ENCODE measurements around the gene NIT2.

The NIT2 gene

DNA sequence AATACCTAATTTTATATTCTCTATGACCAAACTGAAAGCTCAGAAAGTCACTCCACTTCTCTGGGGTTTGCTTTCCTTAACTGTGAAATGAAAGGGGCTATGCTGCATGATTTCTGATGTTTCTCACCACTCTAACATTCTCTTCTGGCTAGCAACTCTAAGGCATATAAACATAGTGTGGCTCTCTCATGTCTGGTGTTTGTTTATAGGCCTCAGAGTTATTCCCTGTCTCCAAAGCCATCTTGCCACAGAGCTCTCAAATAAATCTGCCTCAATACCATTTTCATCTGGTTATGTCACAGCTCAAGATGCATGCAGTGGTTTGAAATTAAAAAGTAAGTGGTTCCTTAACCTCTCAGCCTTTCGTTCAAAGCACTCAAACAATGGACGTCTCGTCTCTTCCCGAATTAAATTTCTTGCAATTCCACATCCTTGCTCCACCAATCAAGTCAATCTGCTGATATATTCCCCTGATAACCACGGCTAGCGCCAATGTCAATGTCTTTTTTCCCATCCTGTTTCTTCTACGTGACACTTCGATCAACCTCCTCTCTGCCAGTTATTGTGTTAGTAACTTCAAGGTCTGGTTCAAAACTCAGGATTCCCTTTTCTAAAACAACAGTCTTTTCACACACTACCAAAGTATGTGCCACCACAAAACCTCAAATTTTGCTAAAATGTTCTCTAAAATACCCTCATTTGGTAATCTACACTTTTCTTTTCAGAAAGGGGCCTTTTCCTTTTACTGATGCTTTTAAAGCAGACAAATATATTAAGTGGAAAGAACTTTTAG, 50.4 kb downstream of the NIT2 start:
- Histone ChIP-seq H2AFZ (ENCODE audit: low read length) (no peak overlapping the region), H3K9me3 (ENCODE audit: low read length) (peaks cover 8% of the 10 kb centered on the region), H3K9me2 (ENCODE audit: low read depth, low read length) (no peaks in the 10 kb centered on the region), H3K4me2 (ENCODE audit: low read length) (no peak overlapping the region), H3K27me3 (ENCODE audit: insufficient read depth, low read length) (no peaks in the 10 kb centered on the region), H4K20me1 (ENCODE audit: insufficient read depth, low read length) (no peaks in the 10 kb centered on the region), H3K36me3 (ENCODE audit: insufficient read depth, low read length) (peaks cover 97% of the 10 kb centered on the region), H3K79me2 (ENCODE audit: insufficient read depth, low read length) (peaks cover 34% of the 10 kb centered on the region), H3F3A (ENCODE audit: insufficient read depth, low read length) (no peaks in the 10 kb centered on the region; the same call in 1 of the 2 replicates), H3K27ac (ENCODE audit: low read depth, low read length, poor library complexity, severe bottlenecking) (no peak overlapping the region), H3K4me1 (ENCODE audit: insufficient read depth, low read length, severe bottlenecking) (no peaks in the 10 kb centered on the region), H3K4me3 (ENCODE audit: low read depth, low read length, poor library complexity, severe bottlenecking) (no peak overlapping the region), H3K9ac (ENCODE audit: low read length) (no peak overlapping the region)
- TF ChIP-seq, protein P1, sequence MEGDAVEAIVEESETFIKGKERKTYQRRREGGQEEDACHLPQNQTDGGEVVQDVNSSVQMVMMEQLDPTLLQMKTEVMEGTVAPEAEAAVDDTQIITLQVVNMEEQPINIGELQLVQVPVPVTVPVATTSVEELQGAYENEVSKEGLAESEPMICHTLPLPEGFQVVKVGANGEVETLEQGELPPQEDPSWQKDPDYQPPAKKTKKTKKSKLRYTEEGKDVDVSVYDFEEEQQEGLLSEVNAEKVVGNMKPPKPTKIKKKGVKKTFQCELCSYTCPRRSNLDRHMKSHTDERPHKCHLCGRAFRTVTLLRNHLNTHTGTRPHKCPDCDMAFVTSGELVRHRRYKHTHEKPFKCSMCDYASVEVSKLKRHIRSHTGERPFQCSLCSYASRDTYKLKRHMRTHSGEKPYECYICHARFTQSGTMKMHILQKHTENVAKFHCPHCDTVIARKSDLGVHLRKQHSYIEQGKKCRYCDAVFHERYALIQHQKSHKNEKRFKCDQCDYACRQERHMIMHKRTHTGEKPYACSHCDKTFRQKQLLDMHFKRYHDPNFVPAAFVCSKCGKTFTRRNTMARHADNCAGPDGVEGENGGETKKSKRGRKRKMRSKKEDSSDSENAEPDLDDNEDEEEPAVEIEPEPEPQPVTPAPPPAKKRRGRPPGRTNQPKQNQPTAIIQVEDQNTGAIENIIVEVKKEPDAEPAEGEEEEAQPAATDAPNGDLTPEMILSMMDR (IDR thresholded peaks at IDR 0.05; ENCODE audit: low read length): no peak
- TF ChIP-seq EZH2 (IDR thresholded peaks at IDR 0.05; ENCODE audit: borderline replicate concordance, low read length): no peak

DNA sequence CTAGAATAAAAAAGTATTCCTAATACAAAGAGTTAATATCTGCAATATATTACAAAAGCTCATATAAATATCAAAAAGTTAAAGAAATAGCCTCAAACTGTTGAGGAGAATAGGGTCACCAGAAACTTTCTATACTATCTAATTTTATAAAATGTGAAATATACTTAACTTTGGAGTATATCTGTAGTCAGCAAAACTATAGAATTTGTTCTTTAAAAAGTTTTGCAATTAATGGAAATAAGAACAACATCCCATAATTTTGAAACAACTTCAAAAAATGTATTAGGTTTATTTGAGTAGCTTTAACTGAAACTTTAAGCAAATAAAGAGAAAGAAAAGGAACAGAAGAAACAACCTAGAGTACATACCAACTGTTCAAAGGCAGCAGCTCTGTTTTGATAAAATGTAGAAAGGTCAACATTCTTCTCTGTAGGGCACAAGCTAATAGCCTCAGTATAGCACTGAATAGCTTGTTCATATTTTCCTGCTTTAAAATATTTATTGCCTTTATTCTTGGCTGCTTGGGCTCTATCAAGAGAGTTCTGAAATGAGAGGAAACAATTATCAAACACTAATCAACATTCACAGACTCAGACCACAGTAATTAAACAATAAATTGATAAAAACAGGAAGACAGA, 52.0 kb downstream of the NIT2 start:
- Histone ChIP-seq H3K4me1 (ENCODE audit: insufficient read depth, low read length, severe bottlenecking) (no peaks in the 10 kb centered on the region), H2AFZ (ENCODE audit: low read length) (no peak overlapping the region), H4K20me1 (ENCODE audit: insufficient read depth, low read length) (no peaks in the 10 kb centered on the region), H3K79me2 (ENCODE audit: insufficient read depth, low read length) (peaks cover 48% of the 10 kb centered on the region), H3K27me3 (ENCODE audit: insufficient read depth, low read length) (no peaks in the 10 kb centered on the region), H3K4me2 (ENCODE audit: low read length) (no peak overlapping the region), H3K27ac (ENCODE audit: low read depth, low read length, poor library complexity, severe bottlenecking) (no peak overlapping the region), H3K4me3 (ENCODE audit: low read depth, low read length, poor library complexity, severe bottlenecking) (no peak overlapping the region), H3F3A (ENCODE audit: insufficient read depth, low read length) (no peaks in the 10 kb centered on the region; the same call in 1 of the 2 replicates), H3K36me3 (ENCODE audit: insufficient read depth, low read length) (peaks cover 95% of the 10 kb centered on the region), H3K9me3 (ENCODE audit: low read length) (peaks cover 12% of the 10 kb centered on the region), H3K9ac (ENCODE audit: low read length) (no peak overlapping the region), H3K9me2 (ENCODE audit: low read depth, low read length) (no peaks in the 10 kb centered on the region)
- no peak for TF ChIP-seq EZH2 (IDR thresholded peaks at IDR 0.05; ENCODE audit: borderline replicate concordance, low read length)
- TF ChIP-seq, protein P1 (IDR thresholded peaks at IDR 0.05; ENCODE audit: low read length): no peak

DNA sequence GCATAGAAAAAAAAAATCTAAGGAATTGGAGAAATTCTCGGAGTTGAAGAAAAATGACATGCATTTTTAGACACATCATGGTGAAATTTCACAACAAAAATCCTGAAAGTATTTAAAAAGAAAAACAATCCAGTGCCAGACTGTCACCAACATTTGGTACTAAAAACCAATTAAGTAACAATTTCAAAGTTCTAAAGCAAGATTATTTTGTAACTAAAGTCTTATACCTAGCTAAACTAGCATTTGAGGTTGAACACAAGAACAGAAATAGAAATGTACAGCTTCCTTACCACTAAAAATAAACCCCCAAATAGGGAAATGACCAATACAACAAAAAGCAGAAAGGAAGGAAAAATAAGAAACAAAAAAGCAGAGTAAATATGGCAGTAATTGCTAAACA, 54.5 kb downstream of the NIT2 start:
- Histone ChIP-seq H3K9ac (ENCODE audit: low read length) (no peak overlapping the region), H3K4me2 (ENCODE audit: low read length) (no peak overlapping the region), H3K79me2 (ENCODE audit: insufficient read depth, low read length) (peaks cover 73% of the 10 kb centered on the region), H2AFZ (ENCODE audit: low read length) (no peak overlapping the region), H3K9me2 (ENCODE audit: low read depth, low read length) (no peaks in the 10 kb centered on the region), H3K36me3 (ENCODE audit: insufficient read depth, low read length) (peaks cover 89% of the 10 kb centered on the region), H3K27me3 (ENCODE audit: insufficient read depth, low read length) (no peaks in the 10 kb centered on the region), H3K27ac (ENCODE audit: low read depth, low read length, poor library complexity, severe bottlenecking) (no peak overlapping the region), H3K9me3 (ENCODE audit: low read length) (peaks cover 12% of the 10 kb centered on the region), H3K4me1 (ENCODE audit: insufficient read depth, low read length, severe bottlenecking) (no peaks in the 10 kb centered on the region), H3K4me3 (ENCODE audit: low read depth, low read length, poor library complexity, severe bottlenecking) (no peak overlapping the region), H3F3A (ENCODE audit: insufficient read depth, low read length) (no peaks in the 10 kb centered on the region; the same call in 1 of the 2 replicates), H4K20me1 (ENCODE audit: insufficient read depth, low read length) (no peaks in the 10 kb centered on the region)
- no peak for TF ChIP-seq EZH2 (IDR thresholded peaks at IDR 0.05; ENCODE audit: borderline replicate concordance, low read length)
- TF ChIP-seq, protein P1 (IDR thresholded peaks at IDR 0.05; ENCODE audit: low read length): no peak

Data from OCI-LY1 (cell line).